ENCODE results near the gene FAM193A.

DNA sequence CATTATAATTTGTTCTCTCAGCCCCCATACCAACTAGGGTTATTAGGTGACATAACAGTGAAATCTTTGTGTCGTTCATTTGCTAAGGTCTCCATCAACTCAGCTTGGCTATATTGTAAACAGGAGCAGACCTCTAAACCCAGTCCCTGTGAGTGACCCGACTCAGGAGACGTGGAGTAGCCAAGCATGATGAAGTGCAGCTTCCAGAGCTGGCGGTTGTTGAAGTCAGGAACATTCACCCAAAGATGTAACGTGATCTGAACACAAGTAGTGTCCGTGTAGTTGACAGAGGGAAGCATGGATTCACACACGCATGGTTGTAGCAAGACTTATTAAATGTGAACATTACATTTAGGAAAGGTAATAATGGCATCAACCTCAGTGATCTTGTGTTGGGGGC lies 102.3 kb downstream of the FAM193A start:
- TF ChIP-seq POLR2AphosphoS5 (IDR thresholded peaks at IDR 0.05; ENCODE audit: low read depth, low read length) = no peak
- no peak for TF ChIP-seq TAF1 (IDR thresholded peaks at IDR 0.05; ENCODE audit: borderline replicate concordance, insufficient read depth, low read length)
